ENCODE results near the gene OSBPL6.
"Not testable (repeated sequence)": the region's sequence is repeated elsewhere in the genome, so short reads cannot be mapped to it uniquely, and the experiment has no call there.

The OSBPL6 gene

GRCh38 chr2:178414266-178415247 lies 220.2 kb downstream of the OSBPL6 start:
- DNase-seq = peak; percentile 94

GRCh38 chr2:178415979-178416378 lies 221.7 kb downstream of the OSBPL6 start:
- DNase-seq = no peak

- no peak for DNase-seq
Measured at GRCh38 chr2:178417916-178418315, 223.6 kb downstream of the OSBPL6 start.

- no peak for DNase-seq
Measured at GRCh38 chr2:178418426-178418825, 224.1 kb downstream of the OSBPL6 start.

GRCh38 chr2:178419123-178419522 lies 224.8 kb downstream of the OSBPL6 start:
- DNase-seq = peak; percentile 36

- no peak for DNase-seq
Measured at GRCh38 chr2:178420463-178420999, 226.2 kb downstream of the OSBPL6 start.

GRCh38 chr2:178422097-178422496 lies 227.8 kb downstream of the OSBPL6 start:
- no peak for DNase-seq

- not testable (repeated sequence) for DNase-seq
Measured at GRCh38 chr2:178423746-178424145, 229.4 kb downstream of the OSBPL6 start.

GRCh38 chr2:178425255-178425827 lies 231.0 kb downstream of the OSBPL6 start:
- DNase-seq = no peak

- DNase-seq = no peak
Measured at GRCh38 chr2:178426388-178426787, 232.1 kb downstream of the OSBPL6 start.

- no peak for DNase-seq
Measured at GRCh38 chr2:178427458-178427857, 233.1 kb downstream of the OSBPL6 start.

GRCh38 chr2:178428396-178428806 lies 234.1 kb downstream of the OSBPL6 start:
- DNase-seq = no peak

GRCh38 chr2:178429336-178429735 lies 235.0 kb downstream of the OSBPL6 start:
- DNase-seq = no peak

- no peak for DNase-seq
Measured at GRCh38 chr2:178436662-178437061, 242.3 kb downstream of the OSBPL6 start.

GRCh38 chr2:178441426-178441825 lies 247.1 kb downstream of the OSBPL6 start:
- DNase-seq = no peak

- no peak for DNase-seq
Measured at GRCh38 chr2:178448968-178449661, 254.8 kb downstream of the OSBPL6 start.

- no peak for DNase-seq
Measured at GRCh38 chr2:178449700-178450523, 255.6 kb downstream of the OSBPL6 start.

GRCh38 chr2:178450524-178450773 lies 256.1 kb downstream of the OSBPL6 start:
- no peak for DNase-seq

GRCh38 chr2:178450774-178451525 lies 256.6 kb downstream of the OSBPL6 start, which contains the start of the genes PJVK and PRKRA:
Gene PJVK, plus strand, starts transcription at chr2:178451378. Its CDS starts 2,032 bp downstream, at chr2:178453410.
Gene PRKRA, minus strand, starts transcription at chr2:178451175. Its CDS starts 145 bp downstream, at chr2:178451030.
- DNase-seq = peak; percentile 92

- DNase-seq = peak; percentile 17
Measured at GRCh38 chr2:178452334-178452733, 258.0 kb downstream of the OSBPL6 start.
